AG08395 (cell line): ENCODE measurements around the gene ITGB7.
"Not testable (repeated sequence)": the region's sequence is repeated elsewhere in the genome, so short reads cannot be mapped to it uniquely, and the experiment has no call there.

Experiments used
- DNase-seq: peaks from one replicate; pipeline ENCODE4 v3.0.0; 2012; ENCODE audit warnings: mixed read lengths, low spot score

ITGB7 gene

DNA sequence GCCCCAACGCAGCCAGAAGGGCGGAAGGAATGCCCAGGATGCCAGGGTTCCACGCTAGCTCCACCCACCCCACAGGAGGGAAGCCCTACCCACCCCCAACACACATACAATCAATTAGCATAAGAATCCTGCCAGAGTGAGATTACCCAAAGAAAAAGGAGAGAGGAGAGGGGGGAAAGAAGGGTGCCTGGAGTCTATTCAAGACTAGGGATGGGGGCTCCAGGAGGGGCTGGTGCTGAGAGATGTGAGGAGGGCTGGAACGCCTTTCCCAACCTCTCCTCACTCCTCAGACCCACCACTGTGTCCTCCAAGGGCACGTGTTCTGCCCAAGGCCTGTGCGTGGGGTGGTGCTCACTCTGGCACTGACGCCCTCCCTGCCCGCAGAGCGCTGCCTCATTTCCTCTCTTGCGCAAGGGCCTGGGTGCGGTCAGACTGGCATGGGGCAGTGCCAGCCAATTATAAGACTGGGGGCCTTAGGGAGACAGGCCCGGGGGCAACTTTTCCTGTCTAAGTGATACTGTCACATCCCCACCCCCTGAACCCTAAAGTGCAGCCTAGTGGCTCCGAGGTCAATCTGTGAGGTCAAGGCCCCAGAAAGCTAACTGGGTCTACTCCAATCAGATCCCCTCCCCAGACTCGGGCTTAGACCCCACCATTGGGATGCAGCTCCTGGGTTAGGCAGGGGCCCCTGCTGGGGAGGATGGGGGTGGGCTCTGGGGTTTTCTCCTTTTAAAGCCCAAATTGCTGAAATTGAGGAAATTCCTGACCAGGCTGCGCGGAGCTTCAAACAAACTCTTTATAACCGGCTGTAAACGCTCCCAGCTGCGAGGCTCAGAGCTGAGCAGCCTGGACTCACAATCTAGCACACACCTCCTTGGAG, 10.2 kb upstream of the ITGB7 start:
- peak; percentile 45 for DNase-seq

DNA sequence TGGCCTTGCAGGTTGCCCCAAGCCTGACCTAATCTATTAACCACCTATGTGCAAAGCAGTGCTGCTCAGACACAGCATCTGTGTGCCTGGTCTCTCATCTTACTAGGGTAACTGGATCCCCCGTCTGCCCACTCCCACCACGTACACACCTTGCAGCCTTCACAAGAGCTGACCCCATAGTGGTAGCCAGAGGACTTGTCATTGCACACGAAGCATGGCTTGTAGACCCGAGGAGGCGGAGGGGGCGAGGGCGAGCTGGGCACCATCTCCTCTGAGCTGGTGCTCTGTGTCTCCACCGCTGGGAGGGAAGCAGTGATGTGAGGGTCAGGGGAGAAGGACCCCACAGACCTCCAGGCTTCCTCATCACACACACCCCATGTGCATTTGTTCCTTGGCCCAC, 8.4 kb upstream of the ITGB7 start:
- DNase-seq, result no peak

DNA sequence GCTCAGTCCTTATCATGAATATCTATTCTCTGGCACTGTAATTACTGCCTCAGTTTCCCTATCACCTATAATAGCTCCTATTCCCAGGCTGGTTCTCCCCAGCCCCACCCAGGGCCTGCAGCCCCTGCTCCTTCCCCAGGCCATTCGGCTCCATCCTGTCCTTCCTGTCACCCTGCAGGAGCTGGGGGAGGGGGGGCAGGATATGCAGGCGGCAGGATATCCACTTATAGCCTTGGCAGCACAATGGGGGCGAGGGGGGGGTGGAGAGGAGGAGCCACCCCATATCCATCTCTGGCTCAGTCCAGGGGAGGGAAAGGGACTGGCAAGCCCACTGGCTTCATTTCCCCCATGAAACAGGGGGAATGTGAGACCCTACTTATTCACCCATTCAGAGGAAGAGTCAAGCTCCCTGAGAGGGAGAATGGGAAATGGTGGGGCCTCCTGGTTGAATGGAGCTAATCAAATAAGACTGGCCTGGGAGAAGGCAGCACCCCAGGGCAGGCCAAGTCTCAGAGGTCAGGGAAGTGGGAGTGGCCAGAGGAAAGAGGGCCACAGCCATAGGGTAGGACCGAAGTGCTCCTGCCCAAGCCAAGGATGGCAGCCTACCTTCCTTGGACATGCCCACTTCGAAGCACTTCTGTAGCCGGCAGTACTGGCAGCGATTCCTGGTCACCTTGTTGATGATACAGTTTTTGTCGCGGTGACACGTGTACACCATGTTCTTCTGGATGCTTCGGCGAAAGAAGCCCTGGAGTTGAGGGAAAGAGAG, 7.8 kb upstream of the ITGB7 start:
- no peak for DNase-seq

DNA sequence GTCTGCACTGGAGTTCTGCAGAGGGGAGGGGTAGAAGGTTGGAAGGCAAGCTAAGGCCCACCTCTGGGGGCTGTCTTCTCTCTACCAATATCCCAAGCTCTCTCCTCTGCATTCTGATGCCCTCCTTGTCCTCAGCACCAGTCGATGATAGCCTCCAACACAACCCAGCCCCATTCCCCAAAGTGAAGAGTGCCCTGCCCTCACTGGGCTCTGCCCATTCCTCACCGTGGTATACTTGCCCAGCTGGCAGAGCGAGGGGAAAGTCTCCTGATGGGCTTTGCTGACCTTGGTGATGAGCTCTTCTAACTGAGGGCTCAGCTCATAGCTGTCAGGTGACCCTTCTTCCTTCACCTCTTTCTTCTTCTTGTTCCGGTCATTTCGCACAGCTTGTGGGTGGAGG, 7.2 kb upstream of the ITGB7 start:
- no peak for DNase-seq

DNA sequence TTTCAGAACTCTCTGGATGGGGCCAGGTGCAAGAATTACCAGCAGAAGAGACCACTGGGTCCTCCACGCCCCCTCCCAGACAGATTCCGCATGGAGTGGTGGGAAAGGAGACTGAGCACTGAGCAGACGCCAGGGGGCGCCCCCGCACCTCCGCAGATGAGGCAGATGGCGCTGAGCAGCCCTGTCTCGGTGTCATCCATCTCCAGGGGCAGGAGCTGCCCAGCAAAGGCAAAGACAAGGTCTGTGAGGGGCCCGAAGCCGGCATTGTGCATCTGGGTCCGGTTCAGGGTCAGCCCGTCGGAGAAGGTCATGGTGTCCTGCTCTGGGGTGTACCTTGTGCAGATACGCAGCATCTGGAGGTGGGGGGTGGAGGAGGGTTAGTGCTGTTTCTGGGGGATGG, 6.3 kb upstream of the ITGB7 start:
- peak; percentile 78 for DNase-seq

DNA sequence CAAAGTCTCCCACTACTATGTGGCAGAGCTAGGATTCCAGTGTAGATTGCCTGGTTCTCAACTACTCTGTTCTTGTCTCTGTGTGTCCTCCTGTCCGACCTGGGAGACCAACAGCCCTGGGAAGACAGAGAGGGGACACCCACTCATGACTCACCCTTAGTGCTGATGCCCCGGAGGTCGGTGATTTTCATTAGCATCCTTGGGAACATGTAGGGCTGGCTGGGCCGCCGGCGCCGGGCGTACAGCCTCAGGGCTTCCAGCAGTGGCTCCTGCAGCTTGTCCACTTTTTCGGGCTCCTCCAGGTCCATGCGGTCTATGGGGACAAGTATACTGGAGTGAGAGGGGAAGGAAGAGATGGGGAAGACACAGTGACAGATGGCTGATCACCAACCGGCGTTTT, 5.9 kb upstream of the ITGB7 start:
- DNase-seq, result no peak

DNA sequence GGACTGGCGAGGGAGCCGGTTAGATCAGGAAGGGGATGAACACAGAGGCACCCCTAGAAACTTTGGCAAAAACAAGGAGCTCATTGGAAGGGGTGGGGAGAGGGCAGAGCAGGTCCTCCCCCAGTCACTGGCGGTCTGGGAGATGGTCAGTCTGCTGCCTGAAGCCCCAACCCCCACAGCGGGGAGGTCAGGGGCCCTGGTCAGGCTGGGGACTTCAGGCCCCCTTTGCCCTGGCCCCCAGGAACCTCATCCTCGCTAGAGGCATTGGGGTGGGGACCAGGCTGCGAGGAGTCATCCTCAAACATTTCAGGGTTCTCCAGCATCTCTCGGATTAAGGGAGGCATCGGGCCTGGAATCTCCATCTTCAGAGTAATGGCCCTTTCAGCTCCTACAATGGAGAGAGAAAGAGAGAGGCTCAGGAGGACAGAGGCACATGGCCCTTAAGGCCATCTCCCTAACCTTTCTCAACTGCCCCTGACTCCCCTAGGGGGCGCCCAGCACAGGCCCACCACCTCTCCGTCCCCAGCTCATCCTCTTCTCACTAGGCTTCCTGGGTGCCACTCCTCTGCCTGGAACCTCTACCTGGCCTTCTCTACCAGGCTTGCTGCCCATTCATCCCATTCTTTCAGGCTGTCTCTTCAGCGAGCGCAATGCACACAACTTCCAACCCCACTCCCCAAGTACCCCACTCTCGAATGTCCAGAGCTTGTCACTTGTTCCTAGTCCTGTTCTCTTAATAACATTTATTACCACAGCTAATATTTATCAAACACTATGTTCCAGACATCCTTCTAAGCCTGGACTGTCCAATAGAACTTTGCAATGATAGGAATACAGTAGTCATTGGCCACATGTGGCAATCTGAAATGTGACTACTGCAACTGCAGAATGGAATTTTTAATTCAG, 4.7 kb upstream of the ITGB7 start:
- DNase-seq, result no peak

DNA sequence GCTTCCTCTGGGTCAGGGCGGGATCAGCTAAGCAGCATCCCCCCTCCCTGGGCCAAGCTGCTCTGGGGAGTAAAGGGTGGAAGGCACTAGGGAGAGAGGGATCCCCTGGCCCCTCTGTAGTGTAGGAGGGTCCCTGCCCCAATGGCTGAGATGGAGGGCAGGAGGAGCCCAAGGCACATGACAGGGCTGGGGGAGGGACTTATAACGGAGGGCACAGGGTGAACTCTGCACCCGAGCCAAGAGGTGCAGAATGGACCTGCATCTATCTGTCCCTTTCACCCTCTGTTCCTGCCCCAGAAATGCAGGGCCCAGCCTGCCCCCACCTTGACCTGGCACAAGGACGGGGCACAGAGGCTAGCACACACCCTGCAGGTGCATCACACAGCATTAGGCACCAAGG, 3.8 kb upstream of the ITGB7 start:
- no peak for DNase-seq

DNA sequence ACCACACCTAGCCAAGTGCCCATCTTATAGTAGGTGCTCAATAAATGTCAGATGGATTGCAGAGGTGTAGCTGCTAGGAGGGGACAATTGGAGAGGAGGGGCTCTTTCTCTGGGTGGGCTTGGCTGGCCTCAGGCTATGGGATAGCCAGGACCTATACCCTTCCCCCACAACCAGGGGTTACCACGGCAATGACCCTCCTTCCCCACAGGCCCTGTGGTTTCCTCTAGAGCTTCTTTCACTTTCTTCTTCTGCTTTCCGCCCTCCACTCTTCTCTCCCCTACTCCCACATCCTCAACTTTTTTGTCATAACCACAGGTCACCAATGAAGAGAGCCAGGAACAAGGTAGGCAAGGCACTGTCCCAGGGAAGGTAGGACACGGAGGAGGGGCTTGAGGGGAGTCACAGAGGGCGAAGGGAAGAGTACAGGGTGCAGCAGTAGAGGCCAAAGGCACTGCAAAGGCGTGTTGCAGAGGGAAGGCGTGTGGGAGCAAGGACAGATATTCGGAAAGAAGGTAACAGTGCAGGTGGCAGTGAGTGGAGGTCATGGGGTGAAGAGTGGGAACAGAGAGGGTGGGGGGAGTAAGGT, 1.9 kb upstream of the ITGB7 start:
- DNase-seq, result no peak

DNA sequence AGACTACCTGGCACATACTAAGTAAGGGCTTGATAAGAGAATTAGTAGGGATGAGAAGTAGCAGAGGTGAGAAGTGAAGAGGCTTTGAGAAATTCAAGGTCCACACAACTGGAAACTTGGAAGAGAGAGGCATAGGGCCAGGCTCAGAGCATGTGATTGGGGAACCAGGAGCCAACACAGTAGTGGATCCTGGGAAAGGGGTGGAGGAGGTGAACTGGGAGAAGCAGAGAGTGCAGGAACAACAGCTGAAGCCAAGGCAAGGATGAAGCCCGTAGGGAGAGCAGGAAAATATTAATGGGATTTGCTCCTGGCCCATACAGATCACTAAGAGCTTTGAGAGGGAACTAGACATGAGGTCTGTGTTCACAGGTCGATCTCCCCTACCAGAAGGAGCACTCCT, 1.4 kb upstream of the ITGB7 start:
- no peak for DNase-seq

DNA sequence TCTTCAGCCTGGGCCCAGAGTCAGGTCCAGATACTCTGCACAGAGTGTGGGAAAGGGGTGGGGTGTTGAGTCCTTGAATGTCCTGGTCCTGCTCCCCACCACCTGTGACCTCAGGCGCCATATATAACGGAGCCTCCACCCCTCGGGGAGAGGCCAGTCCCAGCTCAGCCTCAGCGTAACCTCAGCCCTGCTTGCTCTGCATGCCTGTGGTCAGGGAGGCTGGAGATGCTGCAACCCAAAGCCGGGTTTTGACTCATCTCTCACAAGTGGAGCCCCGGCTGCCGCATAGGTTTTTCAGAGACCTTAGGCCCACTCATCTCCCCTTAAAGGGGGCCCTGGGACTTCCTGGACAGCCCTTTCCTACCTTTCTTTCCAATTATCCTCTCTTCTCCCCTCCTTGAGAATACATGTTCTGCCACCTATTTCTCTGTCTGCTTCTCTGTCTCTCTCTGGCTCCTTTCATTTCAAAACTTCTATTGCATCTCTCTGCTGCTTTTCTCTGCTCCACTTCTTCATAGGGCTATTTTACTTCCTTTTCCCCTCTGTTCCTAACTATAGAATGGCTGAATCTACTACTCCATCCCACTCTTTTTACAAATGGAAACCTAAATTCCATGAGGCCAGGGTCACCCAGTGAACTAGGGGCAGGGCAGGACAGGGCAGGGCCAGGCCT, 1.2 kb downstream of the ITGB7 start:
- DNase-seq, result peak; percentile 97

DNA sequence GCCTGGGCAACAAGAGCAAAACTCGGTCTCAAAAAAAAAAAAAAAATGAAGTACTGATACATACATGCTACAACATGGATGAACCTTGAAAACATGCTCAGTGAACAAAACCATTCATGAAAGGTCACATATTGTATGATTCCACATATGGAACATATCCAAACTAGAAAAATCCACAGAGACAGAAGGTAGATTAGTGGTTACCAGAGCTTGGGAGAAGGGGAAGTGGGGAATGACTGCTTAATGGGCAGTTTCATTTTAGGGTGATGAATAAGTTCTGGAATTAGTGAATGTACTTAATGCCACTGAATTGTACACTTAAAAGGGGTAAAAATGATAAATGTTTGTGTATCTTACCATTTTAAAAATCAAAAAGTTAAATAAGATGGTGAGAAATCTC, 2.7 kb downstream of the ITGB7 start:
- no peak for DNase-seq

DNA sequence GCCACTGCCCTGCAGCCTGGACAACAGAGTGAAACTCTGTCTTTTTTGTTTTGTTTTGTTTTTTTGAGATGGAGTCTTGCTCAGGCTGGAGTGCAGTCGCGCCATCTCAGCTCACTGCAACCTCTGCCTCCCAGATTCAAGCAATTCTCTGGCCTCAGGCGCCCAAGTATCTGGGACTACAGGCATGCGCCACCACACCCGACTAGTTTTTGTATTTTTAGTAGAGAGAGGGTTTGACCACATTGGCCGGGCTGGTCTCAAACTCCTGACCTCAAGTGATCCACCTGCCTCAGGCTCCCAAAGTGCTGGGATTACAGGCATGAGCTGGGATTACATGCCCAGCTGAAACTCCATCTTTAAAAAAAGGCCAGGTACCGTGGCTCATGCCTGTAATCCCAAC, 4.7 kb downstream of the ITGB7 start:
- DNase-seq, result not testable (repeated sequence)

DNA sequence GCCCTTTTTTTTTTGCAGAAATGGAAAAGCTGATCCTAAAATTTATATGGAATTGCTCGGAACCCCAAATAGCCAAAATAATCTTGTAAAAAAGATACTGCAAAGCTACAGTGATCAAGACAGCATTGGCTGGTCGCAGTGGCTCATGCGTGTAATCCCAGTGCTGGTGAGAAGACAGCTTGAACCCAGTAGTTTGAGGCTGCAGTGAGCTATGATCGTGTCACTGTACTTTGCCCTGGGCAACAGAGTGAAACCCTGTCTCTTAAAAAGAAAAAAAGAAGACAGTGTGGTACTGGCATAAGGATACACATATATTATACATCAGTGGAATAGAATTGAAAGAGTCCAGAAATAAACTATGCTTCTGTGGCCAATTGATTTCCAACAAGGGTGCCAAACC, 5.4 kb downstream of the ITGB7 start:
- DNase-seq, result no peak

DNA sequence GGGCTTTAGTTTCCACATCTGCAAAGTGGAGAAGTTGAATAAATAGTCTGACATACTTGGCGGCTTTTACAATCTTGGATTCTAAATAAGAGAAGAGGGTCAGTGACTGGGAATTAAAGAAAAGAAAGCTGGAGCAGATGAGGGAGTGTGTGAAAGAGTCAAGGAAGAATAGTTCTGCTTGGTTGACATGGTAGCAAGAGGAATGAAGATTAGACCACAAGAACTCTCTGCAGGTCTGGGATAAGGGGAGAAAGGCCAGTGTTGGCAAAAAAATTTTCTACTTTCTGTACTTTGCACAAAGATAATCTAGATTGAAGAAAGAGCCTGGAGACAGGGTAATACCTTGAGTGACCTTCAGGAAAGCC, 5.9 kb downstream of the ITGB7 start:
- DNase-seq, result peak; percentile 35

DNA sequence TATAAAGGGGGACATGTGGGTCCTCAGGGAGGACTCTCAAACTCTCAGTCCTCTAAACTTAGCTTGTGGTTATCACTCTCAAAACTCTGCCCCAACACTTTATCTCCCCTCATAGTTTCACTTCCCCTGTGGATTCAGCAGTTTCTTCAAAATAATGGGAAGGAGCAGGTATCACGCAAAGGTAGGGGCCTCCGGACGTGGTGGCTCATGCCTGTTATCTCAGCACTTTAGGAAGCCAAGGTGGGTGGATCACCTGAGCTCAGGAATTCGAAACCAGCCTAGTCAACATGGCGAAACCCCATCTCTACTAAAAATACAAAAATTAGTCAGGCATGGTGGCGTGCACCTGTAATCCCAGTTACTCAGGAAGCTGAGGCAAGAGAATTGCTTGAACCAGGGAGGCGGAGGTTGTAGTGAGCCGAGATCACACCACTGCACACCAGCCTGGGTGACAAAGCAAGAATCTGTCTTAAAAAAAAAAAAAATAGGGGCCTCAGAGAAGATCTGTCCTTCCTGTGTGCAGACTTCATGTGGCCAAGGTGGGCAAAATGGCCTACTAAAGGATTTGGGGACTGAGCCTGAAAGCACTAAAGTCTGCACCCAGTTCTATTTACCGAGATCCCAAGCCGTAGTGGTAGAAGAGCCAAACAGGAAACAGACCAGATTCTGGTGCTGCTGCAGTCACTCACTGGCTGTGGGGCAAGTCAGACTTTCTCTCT, 6.4 kb downstream of the ITGB7 start:
- no peak for DNase-seq

DNA sequence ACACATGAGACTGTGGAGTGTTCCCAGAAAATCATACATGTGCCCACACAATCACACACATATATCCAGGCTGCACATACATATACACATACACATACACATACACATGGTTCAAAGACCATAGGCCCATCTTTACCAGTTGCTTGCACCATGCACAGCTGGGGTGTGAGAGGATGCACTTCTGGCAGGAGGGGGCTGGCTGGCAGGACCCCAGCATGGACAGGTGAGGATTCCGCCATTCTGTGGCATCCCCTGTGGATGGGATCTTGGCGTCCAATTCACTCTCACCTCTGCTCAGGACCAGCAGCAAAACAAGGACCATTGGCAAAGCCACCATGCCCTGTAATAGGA, 7.0 kb downstream of the ITGB7 start:
- DNase-seq, result no peak

DNA sequence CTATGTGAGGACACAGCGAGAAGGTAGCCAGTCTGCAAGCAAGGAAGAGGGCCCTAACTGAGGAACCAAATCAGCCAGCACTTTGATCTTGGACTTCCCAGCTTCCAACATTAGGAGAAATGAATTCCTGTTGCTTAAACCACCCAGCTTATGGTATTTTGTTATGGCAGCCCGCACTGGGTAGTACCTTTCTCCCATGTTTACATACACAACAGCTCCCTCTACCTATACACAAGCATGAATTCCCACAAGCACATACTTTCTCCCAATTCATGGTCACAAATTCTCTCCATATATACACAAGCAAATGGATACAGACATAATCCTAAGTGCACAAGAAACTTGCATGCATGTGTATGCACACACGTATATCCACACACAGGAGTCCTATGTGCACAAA, 7.4 kb downstream of the ITGB7 start:
- DNase-seq, result no peak

DNA sequence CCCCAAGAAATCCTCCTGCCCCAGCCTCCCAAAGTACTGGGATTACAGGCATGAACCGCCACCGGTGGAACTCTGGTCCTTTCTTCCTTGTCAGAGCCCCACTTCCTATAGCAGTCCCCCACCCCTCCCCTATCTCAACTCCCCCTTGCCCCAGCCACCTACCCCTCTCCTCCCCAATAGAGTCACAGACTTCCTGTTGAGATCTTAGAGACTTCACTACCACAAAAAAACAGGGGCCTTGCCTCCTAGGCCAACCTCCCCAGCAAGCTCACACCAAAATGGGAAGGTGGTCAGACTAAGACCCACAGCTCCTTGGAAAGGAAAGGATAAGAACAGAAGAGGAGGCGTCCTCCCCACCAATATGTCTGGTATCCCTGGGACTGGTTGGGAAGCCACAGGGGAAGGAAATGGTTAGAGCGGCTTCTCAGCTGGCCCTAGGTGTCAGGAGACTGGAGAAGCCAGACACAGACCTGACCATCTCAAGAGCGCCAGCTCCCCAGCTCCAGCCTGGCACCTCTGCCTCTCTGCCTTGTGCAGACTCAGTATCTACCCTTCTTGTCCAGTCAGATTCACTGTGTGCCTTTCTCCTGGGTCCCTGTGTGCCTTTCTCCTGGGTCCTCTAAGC, 8.5 kb downstream of the ITGB7 start:
- no peak for DNase-seq

DNA sequence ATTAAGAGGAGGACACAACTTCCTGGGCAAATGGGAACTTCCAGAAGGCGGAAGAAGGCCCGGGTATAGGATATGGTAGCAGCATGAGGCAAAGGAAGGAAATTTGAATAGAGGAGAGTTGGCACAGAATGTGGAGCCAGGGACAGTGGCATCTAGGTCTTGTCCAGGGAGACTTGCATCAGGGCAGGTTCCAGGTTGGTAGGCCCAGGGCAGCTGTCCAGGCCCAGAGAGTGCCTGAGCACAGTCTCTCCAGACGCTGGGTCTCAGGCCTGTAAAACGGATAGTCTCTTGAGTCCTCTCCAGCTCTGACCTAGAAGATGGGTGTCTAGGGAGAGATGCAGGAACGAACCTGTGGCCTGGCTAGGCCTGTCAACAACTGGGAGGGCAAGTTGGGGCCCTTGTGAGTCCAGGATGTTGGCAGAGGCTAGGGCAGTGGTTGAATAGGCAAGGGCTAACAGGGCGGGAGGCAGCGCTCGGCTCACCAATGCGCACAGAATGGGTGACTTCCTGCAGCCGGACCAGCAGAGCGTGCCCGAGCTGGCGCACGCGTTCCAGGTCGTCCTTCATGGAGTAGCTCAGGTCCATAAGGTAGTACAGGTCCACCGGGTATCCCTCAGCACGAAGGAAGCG, 9.9 kb downstream of the ITGB7 start:
- no peak for DNase-seq
